Sigmoid colon (tissue), 4 donors: ENCODE data around the gene SWAP70.

Experiments
- CTCF ChIP-seq, 4 experiments: fragments of 450-650 bp in 3 of 4; fragments of 200-600 bp in 1 of 4; IDR thresholded peaks; one replicate each; pipeline ENCODE4 v1.5.1; 2016 to 2019; ENCODE audit warnings: antibody characterized with exemption in 4 of 4, mild to moderate bottlenecking in 3 of 4, moderate library complexity in 2 of 4
- EP300 ChIP-seq, 4 donors: sonication (generic); formaldehyde crosslinking; IDR thresholded peaks; one replicate each; pipeline ENCODE4 v1.6.1; 2017; ENCODE audit warnings: antibody characterized with exemption in 4 of 4
- POLR2A ChIP-seq, 2 donors: fragments of 450-650 bp; IDR thresholded peaks; one replicate each; pipeline ENCODE4 v1.6.1; 2016; ENCODE audit warnings: antibody characterized with exemption in 2 of 2, mild to moderate bottlenecking in 2 of 2, moderate library complexity in 2 of 2
- POLR2AphosphoS5 ChIP-seq, 4 donors: sonication (generic); formaldehyde crosslinking; IDR thresholded peaks; one replicate each; pipeline ENCODE4 v1.6.1; 2017; ENCODE audit warnings: antibody characterized with exemption in 4 of 4

- TF ChIP-seq CTCF (IDR thresholded peaks at IDR 0.05) (no peak), POLR2AphosphoS5 (IDR thresholded peaks at IDR 0.05) (no peak), EP300 (IDR thresholded peaks at IDR 0.05) (no peak), POLR2A (IDR thresholded peaks at IDR 0.05) (no peak)
These were observed 86.7 kb downstream of the SWAP70 start for GRCh38 chr11:9750551-9750950.
